Myocyte (in vitro differentiated cells): ENCODE results near the gene KL. TPM values are rescaled to one million over a fixed set of nuclear protein-coding genes. Genes with fewer than 3 reads are reported as not detected.

Experiments
- DNase-seq: peaks from one replicate; pipeline ENCODE4 v3.0.0-alpha.2; 2012; ENCODE audit warnings: low read depth
- total RNA-seq: library from RNA; depleted of rRNA; stranded (reverse); fragments of >200 nt; gene quantifications from 2 replicates; pipeline ENCODE4 v1.2.3, GENCODE V29; 2014

The KL gene
- total RNA-seq, 1 donor from 2014 or later: not detected

DNA sequence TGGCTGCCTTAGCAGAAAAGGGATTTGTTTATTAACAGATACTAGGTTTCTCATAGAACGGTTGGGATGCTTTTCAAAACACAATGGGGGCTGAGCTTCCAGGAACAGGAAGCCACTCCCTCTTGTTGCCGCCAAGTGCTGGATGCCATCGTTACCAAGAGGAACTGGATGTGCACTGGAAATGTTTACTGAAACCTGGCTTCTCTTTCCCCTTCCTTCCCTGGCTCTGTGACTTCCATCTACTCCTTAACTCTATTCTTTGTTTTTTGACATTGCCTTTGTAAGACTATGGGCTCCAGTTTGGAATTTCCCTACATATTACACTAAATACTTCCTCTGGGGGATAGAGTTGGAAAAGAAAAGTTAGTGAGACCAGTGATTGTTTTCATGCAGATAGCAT, 11.7 kb upstream of the KL start:
- DNase-seq: no peak

DNA sequence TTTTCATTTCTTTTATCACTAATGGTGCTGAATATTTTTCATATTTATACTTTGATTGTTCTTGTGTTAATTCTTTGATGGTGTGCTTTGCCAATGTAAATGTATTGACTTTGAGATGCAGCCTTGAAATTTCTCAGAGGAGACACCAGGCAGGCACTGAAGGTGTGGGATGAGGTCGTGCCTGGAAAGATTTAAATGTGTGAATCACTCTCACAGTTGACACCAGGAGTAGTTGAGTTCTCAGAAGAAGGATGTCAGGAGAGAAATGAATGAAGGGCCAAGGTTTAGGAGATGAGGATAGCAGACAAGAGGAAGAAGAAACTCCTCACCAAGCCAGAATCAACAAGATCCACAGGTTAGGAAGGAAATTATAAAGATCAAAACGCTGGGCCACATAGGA, 10.1 kb upstream of the KL start:
- DNase-seq: no peak

DNA sequence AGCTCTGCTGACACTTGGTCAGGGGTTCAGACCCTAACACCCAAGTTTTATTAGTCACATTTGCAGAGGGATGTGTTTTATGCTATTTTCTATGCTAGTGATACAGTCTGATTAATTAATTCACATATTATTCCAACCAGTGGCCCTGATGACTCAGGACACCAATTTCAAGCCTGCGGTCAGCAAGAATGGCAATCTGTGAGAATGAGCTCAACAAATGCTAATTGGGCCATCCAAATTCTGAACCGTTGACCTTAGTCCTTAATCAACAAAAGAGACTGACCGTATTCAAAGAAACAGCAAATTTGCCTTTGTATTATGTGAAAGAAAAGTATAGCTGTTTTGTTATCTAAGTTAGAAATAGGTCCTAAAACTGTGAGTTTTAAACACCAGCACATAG, 9.6 kb upstream of the KL start:
- DNase-seq: no peak

DNA sequence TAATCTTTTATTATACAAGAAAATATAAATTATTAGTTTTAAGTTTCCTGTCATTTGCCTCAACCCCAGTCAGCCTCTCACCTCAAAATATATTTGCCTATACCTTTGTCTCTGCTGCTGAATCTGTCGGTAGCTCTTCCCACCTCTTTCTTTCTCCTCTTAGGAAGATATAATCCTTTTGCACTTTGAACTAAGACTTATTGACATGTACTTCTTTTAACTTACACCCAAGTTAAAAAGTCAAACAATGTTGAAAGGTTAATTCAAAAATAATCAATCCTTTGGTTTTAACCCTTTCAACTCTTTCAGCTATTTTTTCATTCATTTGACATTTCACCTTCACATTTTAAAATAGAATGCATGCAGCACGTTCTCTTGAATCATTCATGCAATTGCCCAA, 9.0 kb upstream of the KL start:
- DNase-seq: no peak

DNA sequence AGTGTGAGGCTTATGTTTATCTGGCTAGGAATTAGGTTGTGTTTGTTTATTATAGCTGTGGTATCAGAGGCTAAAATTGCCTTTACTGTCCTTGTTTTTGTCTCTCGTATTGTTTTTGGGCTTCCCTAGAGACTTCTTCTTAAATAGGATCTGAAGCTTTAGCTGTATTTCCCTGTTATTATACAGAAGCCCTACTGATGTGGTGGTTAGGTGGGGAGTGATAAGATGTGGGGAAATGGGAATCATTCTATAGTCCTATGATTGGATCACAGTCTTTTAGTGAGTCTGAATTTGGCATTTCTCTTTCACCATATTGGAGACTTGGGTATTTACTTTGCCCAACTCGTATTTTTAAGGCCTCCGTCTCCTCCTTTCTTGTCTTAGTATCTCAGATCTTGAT, 8.3 kb upstream of the KL start:
- no peak for DNase-seq

DNA sequence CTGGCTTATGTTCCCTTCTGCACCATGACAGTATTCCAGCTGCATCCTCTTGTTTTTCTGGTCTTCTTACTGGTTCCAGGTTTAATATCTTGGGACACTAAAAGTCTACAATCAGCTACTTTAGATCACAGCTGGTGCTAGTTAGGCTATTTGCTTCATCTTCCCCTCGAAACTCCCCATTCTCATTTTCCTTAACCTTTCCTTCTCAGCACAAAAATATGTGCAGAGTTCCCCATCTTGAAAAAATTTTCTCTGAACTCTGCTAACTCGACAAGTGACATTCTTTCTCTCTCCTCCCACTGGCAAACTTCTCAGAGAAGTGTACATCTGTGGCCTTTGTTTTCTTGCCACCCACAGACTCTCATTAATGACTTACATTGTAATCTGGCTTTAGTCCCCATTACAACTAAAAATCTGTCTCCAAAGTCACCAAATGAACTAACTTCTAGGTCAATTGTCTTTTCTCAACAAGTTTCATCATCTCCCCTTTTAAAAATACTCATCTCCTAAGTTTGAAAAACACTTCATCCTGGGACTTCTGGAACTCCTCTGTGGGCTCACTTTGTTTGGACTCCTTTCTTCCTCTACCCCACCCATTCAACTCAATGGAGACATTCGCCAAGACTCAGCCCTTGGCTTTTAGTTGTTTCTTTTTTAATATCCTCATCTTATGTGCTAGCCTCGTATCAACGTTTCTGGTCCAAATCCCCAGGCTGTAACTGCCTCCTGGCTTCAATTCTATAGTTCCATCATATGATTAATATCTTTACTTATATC, 7.1 kb upstream of the KL start:
- no peak for DNase-seq

DNA sequence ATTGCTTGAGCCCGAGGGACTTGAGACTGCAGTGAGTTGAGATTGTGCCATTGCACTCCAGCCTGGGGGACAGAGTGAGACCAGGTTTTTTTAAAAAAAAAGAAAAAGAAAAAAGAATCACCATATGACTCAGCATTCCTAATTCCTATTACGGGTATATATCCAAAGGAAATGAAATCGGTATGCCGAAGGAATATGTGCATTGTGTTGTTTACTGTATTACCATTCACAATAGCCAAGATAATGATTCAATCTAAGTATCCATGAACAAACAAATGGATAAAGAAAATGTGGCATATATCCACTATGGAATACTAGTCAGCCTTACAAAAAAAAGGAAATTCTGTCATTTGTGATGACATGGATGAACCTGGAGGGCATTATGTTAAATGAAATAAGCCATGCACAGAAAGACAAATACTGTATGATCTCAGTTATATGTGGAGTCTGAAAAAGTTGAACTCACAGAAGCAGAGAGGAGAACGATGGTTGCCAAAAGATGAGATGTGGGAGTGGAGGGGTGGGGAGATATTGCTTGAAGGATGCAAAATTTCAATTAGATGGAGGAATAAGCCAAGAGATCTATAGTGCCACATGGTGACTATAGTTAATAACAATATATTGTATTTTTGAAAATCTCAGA, 4.3 kb upstream of the KL start:
- DNase-seq: no peak

DNA sequence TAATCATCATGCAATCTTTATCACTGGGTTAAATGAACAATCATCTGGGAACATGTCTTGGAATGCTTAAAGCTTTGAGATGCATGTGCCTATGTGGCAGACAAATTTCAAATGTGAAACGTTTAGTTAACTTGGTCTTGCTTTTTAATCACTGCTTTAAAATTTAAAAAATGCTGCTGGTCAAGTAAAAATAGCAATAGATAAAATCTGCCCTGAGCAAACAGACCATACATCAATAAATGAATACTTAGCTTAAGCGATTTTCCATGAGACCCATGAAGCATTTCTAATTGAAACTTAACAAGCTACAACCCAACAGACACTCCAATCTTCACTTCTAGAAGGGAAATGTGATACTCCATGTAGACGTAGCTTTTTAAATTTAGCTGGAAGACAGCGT, 1.9 kb upstream of the KL start:
- DNase-seq: no peak

DNA sequence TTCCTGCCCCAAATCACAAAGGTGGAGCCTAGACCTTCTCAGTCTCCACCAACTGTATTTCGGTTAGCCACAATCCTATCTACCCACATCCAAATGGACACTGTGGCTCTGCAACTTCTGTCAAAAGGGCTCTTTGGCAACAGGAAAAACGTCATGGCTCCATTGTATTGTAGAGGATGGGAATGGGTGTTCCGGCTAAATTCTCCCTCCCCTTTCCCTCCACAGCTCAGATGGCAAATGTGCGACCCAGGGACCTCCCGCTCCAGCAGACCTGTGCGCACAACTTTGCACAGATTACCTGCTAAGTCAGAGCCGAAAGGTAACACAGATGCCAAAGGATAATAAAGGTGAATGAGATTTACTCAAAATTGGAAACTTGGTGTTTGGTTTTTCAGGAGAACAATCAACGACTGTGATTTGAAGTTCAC, 968 bp upstream of the KL start:
- no peak for DNase-seq

DNA sequence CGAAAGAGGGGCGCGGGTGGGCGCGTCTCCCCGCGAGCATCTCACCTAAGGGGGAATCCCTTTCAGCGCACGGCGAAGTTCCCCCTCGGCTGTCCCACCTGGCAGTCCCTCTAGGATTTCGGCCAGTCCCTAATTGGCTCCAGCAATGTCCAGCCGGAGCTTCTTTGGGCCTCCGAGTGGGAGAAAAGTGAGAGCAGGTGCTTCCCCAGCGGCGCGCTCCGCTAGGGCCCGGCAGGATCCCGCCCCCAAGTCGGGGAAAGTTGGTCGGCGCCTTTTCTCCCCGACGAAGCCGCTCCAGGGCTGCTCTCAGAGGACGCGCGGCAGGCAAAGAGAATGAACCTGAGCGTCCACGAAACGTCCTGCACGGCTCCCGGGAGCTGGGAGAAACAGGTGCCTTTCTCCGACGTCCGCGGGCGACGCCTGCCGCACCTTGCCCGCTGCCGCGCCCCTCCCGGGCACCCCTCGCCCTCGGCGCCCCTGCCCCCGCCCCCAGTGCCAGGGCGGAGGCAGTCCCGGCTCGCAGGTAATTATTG, 366 bp upstream of the KL start:
- DNase-seq: no peak

DNA sequence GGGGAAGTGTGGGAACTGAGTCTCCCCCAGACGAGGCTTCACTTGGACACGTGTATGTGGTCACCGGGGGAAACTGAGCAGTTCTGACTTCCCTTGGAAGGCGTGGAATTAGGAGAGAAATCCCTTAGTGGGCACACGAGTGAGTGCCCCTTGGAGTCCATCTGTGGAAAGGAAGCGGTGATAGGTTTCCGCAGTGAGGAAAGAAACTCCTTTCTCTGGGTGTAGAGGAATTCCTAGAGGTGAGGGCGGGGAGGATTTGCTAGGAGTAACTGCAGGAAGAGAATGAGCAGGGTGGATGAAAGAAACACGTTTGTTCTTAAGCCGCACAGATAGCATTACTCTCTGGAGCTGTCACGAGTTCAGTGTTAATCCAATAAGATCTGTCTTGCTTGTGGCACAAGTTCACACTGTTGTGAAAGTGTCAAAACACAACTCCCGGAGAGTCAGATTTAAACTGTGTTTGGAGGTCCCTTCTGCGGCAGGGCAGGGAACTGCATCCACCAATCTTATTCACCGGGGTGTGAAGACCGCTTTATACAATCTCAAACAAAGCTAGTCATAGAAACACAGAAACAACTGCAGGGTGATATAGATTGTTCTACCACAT, 1.2 kb downstream of the KL start:
- no peak for DNase-seq

DNA sequence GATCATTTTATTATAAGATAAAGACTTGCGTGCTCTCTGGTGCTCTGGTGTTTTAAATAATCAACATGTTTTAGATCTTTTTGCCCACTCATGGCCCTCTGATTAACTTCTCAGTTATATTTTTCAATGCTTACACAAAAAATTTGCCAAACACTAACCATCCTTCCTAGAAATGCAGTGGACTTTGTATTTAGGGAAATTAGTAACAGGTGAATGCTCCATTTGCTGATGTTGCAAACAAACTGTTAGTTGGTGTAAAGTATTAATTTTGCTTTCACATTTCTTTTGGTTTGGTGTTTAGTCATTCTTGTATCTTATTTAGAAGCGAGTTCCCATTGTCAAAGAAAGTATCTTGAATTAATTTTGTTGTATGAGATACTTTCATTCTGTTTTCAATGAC, 2.7 kb downstream of the KL start:
- DNase-seq: no peak

DNA sequence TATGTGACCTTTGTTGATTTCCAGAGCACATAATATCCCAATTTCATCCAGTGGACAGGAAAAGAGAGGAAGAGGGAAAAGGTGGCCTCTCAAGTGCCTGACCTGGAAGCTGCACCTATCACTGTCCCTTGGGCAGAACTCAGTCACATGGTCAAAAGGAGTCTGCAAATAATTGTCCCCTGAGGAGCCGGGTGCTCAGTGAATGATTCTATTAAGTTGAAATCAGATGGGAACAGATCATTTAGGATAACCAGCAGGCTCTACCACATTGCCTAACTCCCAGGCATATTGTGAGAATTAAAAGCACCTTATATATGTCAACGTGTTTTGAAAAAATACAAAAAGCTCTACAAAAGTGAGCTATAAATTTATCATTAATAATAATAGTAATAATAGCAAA, 6.8 kb downstream of the KL start:
- no peak for DNase-seq

DNA sequence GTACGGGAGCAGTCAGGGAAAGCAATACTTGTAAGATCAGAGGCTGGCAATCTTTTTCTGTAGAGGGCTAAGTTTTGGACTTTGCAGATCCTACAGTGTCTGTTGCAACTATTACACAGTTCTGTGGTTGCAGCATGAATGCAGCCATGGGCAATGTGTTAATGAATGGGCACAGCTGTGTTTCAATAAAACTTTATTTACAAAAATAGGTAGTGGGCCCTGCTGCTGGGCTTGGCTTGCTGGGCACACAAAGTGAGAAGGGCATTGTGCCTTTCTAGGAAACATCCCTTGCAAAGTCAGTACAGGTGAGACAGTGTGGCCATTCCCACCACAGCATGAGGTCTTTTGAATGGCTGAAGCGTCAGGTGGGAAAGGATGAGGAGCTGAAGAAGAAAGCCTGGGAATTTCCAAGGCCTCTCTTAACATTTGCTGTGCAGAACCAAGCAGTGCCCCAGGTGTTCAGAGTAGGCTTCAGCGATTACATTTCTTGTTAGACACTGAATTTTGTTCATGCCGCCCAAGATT, 9.1 kb downstream of the KL start:
- DNase-seq: no peak

DNA sequence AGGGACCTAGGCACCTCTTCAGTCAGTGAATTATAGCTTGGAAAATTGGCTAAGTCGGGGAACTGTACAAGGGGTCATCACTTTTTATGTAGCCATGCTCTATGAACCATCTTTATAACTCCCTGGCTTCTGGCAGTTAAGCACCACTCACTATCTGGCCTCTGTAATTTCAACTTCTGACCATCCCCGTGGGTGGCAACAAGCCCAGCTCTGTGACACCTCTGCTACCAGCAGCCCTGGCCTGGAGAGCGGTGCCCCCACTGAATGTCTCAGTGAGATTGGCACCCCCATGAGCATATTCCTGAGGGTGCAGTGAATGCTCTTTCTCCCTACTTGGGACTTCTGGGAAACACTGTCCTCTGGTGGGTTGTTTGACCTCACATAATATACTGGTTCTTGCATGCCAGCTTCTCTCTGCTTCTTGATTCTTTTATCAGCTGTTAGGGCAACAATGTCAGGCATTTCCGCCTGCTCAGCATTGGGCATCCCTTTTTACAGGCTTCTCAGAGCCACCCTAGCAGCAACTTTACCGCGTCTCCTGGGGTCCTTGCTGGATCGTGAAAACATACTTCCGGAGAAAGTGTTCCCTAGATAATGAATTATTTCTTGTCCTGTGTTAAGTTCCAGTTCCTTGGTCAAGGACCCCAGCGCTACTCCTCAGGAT, 10.4 kb downstream of the KL start:
- DNase-seq: peak; percentile 63

DNA sequence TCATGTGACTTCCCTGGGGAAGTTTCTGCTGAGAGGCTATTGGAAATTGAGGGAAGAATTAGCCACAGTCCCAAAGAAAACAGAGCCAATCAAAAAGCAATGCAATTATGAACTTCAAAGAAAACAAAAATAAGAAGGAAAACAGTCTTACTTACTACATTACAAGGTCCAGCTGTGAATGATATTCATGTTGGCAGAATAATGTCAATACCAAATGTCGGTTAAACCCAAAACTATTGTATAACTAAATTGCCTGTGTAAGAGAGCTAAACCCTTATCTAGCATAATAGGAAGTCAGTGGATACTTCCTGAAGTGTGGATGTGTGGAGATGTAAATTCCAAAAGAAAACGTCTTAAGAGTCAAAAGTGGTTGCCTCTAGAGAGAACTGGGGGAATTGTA, 12.4 kb downstream of the KL start:
- DNase-seq: no peak

DNA sequence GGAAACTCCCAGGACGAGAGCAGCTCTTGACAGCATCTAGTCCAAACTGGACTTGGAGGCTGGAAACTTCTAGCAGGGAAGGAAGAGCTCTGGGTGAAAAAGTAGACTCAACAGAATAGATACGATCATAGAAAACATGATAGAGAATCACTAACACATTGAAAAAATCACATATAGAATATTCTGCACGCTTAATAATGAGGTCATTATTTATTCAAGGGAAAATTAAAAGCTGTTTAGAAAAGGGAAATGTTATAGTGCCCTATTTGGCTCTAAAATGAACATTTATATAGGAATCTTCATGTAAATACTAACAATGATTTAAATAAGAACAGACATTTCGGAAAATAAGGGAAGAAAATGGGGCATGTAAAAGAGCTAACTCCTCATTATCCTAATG, 15.1 kb downstream of the KL start:
- no peak for DNase-seq

DNA sequence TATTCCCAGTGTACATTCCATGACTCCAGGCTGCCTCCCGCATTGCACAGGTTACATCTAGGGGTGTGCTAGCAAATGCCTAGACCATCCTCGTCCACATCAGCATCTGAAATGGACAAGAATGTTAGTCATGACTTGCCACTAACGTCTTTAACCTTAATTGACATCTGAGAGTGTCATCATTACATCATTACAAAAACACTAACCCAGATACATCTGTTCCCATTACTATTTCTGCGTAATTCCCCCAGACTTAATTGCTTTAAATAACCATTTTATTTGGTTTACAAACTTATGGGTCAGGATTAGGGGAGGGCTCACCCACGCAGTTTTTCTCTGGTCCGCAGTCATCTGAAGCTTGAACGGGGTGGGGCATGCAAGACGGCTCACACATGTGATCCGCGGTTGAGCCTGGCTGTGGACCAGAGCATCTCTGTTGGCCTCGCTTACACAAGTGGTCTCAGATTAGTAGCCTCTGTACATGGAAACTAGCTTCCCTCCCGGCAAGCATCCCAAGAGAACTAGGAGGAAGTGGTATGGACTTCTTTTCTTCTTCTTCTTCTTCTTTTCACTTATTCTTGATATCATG, 15.9 kb downstream of the KL start:
- DNase-seq: peak; percentile 71

DNA sequence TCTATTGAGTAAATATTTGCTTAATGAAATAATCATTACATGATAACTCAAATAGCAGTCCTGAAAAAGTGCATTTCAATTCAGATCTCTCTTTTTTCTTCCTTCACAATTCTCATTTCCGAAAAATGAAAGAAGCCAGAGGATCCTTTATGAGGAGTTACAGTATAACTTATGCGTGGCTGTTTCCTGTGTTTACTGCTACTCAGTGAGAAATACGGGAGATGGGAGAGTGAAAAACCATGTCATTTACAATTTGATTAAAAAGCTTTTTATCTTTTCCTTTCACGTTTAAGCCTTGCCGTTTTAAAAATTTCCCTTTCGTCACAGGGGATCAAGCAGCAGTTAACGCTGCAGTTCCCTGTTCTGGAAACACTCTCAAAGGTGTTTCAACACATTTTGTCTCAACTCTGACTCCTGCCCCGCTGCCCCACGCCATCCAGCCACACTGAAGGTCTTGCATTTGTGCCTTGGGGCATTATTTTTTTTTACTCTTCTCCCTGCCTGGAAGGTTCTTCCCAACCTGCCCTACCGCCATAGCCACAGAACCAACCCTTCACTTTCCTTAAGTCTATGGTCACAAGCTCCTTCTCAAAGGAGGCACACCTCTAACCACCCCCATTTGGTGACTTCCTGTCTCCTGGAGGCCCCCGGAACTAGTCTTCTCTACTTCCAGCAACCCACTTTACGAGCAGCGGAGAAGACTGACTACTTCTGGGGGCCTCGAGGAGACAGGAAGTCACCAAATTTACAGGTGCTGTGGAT, 17.0 kb downstream of the KL start:
- no peak for DNase-seq

DNA sequence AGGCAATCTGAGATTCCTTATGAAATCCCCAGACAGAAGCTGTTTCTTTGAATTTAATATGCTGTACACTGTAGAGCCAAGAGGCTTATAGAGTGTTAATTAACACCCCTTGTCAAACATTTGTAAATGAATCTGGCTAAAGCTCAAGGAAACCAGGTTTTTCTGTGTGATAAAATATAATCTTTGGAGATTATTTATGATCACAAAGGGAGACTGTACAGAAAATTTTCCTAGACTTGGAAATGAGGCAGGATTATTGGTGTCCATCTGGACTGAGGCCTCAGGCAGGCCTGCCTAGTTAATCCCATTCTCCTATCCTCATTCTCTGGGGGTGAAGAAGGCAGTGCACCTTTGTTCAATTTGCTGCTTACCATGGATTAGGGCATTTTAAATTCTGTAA, 17.8 kb downstream of the KL start:
- DNase-seq: no peak
